ENCODE measurements around the gene PPARGC1A. TPM values are rescaled to one million over a fixed set of nuclear protein-coding genes. Genes with fewer than 3 reads are reported as not detected.

PPARGC1A gene
- total and polyA plus RNA-seq, 2 donors (not counting 3 experiments of a cell fraction or from before 2014, with no cell fraction given): not detected

DNA sequence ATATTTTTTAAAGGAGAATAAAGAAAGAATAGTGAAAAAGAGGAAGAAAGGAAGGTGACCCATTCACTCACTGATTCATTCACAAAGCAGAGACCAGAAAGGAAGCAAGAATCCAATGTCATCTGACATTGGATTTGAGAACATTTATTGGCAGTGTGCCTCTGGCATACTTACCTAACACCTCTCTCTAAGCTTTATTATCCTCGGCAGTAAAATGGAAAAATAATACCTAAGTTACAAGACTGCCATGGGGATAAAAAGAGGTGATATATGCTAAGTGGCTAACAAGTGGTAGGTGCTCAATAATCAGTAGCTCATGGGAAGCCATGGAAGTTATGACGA lies 41.6 kb upstream of the PPARGC1A start:
- FAIRE-seq (no peak), DNase-seq (ENCODE audit: low read depth, low spot score) (no peak)
- no peaks in the 10 kb centered on the region for H3K36me3 ChIP-seq (ENCODE audit: control insufficient read depth in 2 of 2, extremely low read depth in 1 of 2, insufficient read depth in 2 of 2, low read length in 2 of 2)
- H2AFZ ChIP-seq (ENCODE audit: low read depth, low read length): no peak overlapping the region
- H3K27ac ChIP-seq (ENCODE audit: insufficient read depth, low read depth, low read length): no peak overlapping the region
- no peak overlapping the region for H3K4me3 ChIP-seq (replicated peaks in 1 of 3; ENCODE audit: insufficient read depth in 1 of 3, low read depth in 1 of 3, low read length in 3 of 3)
- H3K4me1 ChIP-seq (ENCODE audit: control insufficient read depth, extremely low read depth, insufficient read depth, low read length): no peaks in the 10 kb centered on the region
- no peaks in the 10 kb centered on the region for H3K9me1 ChIP-seq (replicated peaks; ENCODE audit: control insufficient read depth, extremely low read depth, insufficient read depth, low read length)
- dilution Hi-C loops (cut with MboI; ENCODE audit: extremely low pct_ligation_motif_present, low sequenced_read_pairs) (no loop called here), intact Hi-C loops (cut with micrococcal nuclease) (no loop called here)
- CTCF ChIA-PET: no interaction called here
- H4K20me1 ChIP-seq (replicated peaks; ENCODE audit: control insufficient read depth, extremely low read depth, insufficient read depth, low read length): no peaks in the 10 kb centered on the region
- H3K79me2 ChIP-seq (ENCODE audit: control insufficient read depth, insufficient read depth, low read length): no peaks in the 10 kb centered on the region
- no peak overlapping the region for H3K9ac ChIP-seq (replicated peaks; ENCODE audit: extremely low read depth, insufficient read depth, low read length)
- no peaks in the 10 kb centered on the region for H3K27me3 ChIP-seq (ENCODE audit: control insufficient read depth in 2 of 2, insufficient read depth in 2 of 2, low read length in 2 of 2)
- BruUV-seq (replicated peaks): no TSS peak
- POLR2A ChIA-PET: no interaction called here
- TF ChIP-seq MYC (IDR thresholded peaks at IDR 0.05; ENCODE audit: low read depth, low read length) (no peak), POLR2AphosphoS5 (IDR thresholded peaks at IDR 0.05; ENCODE audit: insufficient read depth, low read depth, low read length) (no peak)
- H3K4me2 ChIP-seq (ENCODE audit: insufficient read depth, low read length): no peak overlapping the region
- no peaks in the 10 kb centered on the region for H3K9me3 ChIP-seq (replicated peaks; ENCODE audit: control insufficient read depth, insufficient read depth, low read length)

DNA sequence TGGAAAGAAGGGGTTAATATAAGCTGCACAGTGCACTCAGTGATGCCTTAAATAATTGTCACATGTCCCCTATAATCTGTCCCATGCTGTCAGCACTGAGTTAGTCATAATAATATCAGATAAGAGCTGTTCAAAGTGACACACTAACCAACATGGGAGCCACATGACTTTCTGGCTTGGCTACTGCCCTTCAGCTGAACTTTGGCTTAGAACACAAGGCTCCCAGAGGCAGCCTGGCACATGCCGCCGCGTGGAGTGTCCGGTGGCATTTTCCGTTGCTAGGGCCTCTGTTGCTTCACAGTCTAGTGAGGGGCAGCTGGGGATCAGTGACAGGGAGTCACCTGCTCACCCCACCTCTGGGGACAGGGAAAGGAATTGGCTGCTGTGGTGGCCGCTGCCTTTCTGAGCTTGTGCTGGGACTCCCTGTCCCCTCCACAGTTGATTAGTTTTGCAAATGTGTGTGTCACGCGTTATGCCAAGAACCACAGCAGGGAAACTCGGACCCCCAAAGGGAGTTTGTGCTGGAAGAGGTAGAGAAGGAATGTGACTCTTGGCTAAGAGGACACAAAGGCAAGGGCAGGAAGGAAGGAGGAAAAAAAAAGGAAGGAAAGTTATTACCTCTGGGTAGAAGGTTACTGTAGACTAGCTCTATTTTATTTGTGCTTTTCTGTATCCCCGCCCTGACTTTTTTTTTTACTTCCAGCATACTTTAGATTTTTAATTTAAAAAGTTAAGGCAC lies 41.1 kb upstream of the PPARGC1A start:
- no peak overlapping the region for H3K4me3 ChIP-seq (replicated peaks in 1 of 3; ENCODE audit: insufficient read depth in 1 of 3, low read depth in 1 of 3, low read length in 3 of 3)
- CTCF ChIA-PET: no interaction called here
- TF ChIP-seq POLR2A (IDR thresholded peaks at IDR 0.05; ENCODE audit: low read depth, low read length): no peak
- TF ChIP-seq GATA2 (IDR thresholded peaks at IDR 0.05; ENCODE audit: insufficient read depth, insufficient read length, low read depth, low read length): no peak
- TF ChIP-seq FOS (IDR thresholded peaks at IDR 0.05; ENCODE audit: borderline replicate concordance, insufficient read depth, low read length): no peak
- TF ChIP-seq, protein P1, sequence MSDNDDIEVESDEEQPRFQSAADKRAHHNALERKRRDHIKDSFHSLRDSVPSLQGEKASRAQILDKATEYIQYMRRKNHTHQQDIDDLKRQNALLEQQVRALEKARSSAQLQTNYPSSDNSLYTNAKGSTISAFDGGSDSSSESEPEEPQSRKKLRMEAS (IDR thresholded peaks at IDR 0.05; ENCODE audit: insufficient read depth, insufficient read length): no peak
- no peak for TF ChIP-seq EZH2 (IDR thresholded peaks at IDR 0.05; ENCODE audit: borderline replicate concordance, low read depth, low read length, severe bottlenecking)
- TF ChIP-seq, protein P2, sequence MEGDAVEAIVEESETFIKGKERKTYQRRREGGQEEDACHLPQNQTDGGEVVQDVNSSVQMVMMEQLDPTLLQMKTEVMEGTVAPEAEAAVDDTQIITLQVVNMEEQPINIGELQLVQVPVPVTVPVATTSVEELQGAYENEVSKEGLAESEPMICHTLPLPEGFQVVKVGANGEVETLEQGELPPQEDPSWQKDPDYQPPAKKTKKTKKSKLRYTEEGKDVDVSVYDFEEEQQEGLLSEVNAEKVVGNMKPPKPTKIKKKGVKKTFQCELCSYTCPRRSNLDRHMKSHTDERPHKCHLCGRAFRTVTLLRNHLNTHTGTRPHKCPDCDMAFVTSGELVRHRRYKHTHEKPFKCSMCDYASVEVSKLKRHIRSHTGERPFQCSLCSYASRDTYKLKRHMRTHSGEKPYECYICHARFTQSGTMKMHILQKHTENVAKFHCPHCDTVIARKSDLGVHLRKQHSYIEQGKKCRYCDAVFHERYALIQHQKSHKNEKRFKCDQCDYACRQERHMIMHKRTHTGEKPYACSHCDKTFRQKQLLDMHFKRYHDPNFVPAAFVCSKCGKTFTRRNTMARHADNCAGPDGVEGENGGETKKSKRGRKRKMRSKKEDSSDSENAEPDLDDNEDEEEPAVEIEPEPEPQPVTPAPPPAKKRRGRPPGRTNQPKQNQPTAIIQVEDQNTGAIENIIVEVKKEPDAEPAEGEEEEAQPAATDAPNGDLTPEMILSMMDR (IDR thresholded peaks at IDR 0.05; ENCODE audit: extremely low read depth in 1 of 2, insufficient read depth in 1 of 2, low read depth in 1 of 2, low read length in 2 of 2): no peak
- no peak for TF ChIP-seq MYC (IDR thresholded peaks at IDR 0.05; ENCODE audit: low read depth, low read length)
- no peaks in the 10 kb centered on the region for H3K79me2 ChIP-seq (ENCODE audit: control insufficient read depth, insufficient read depth, low read length)
- DNase-seq (ENCODE audit: low read depth, low spot score): no peak
- H4K20me1 ChIP-seq (replicated peaks; ENCODE audit: control insufficient read depth, extremely low read depth, insufficient read depth, low read length): no peaks in the 10 kb centered on the region
- H3K9ac ChIP-seq (replicated peaks; ENCODE audit: extremely low read depth, insufficient read depth, low read length): no peak overlapping the region
- dilution Hi-C loops (cut with MboI; ENCODE audit: extremely low pct_ligation_motif_present, low sequenced_read_pairs): no loop called here
- no peaks in the 10 kb centered on the region for H3K4me1 ChIP-seq (ENCODE audit: control insufficient read depth, extremely low read depth, insufficient read depth, low read length)
- FAIRE-seq: no peak
- H3K4me2 ChIP-seq (ENCODE audit: insufficient read depth, low read length): no peak overlapping the region
- no peaks in the 10 kb centered on the region for H3K9me1 ChIP-seq (replicated peaks; ENCODE audit: control insufficient read depth, extremely low read depth, insufficient read depth, low read length)
- no peaks in the 10 kb centered on the region for H3K9me3 ChIP-seq (replicated peaks; ENCODE audit: control insufficient read depth, insufficient read depth, low read length)
- H3K27me3 ChIP-seq (ENCODE audit: control insufficient read depth in 2 of 2, insufficient read depth in 2 of 2, low read length in 2 of 2): no peaks in the 10 kb centered on the region
- intact Hi-C loops (cut with micrococcal nuclease): no loop called here
- POLR2A ChIA-PET: no interaction called here
- no peaks in the 10 kb centered on the region for H3K36me3 ChIP-seq (ENCODE audit: control insufficient read depth in 2 of 2, extremely low read depth in 1 of 2, insufficient read depth in 2 of 2, low read length in 2 of 2)
- no peak overlapping the region for H3K27ac ChIP-seq (ENCODE audit: insufficient read depth, low read depth, low read length)
- no peak overlapping the region for H2AFZ ChIP-seq (ENCODE audit: low read depth, low read length)
- no TSS peak for BruUV-seq (replicated peaks)
